Heart left ventricle (tissue), 16 donors: Measurements from ENCODE around the gene TXNDC5. TPM values are rescaled to one million over a fixed set of nuclear protein-coding genes. Genes with fewer than 3 reads are reported as not detected.
A peak's percentile ranks its signal among the peaks of the same experiment; 100 is the strongest.

ENCODE experiments used
- ATAC-seq, 4 donors: fragments of 200-7000 bp; cut with Tn5 transposase; one replicate each; pipeline ENCODE4 v1.9.1; 2020 to 2022; ENCODE audit warnings: moderate library complexity in 4 of 4, mild to moderate bottlenecking in 3 of 4, moderate number of reproducible peaks in 1 of 4
- DNase-seq, 5 donors: peaks; one replicate each; pipeline ENCODE4 v3.0.0-alpha.2; 2020
- H3K27ac ChIP-seq, 12 donors: fragments of 200-600 bp; sonication (generic) in 4 of 12; one replicate each; pipeline versions ENCODE4 v1.5.0 to v1.8.0; 2016 to 2022; ENCODE audit warnings: mild to moderate bottlenecking in 2 of 12
- H3K27me3 ChIP-seq, 9 donors: fragments of 200-600 bp; sonication (generic) in 2 of 9; one replicate each; pipeline versions ENCODE4 v1.5.1 to v1.8.0; 2016 to 2022; ENCODE audit warnings: mild to moderate bottlenecking in 3 of 9
- H3K36me3 ChIP-seq, 9 donors: fragments of 200-600 bp; sonication (generic) in 2 of 9; one replicate each; pipeline versions ENCODE4 v1.5.0 to v1.8.0; 2018 to 2022; ENCODE audit warnings: mild to moderate bottlenecking in 2 of 9
- H3K4me1 ChIP-seq, 12 donors: fragments of 200-600 bp; sonication (generic) in 4 of 12; one replicate each; pipeline versions ENCODE4 v1.5.0 to v1.8.0; 2016 to 2022; ENCODE audit warnings: mild to moderate bottlenecking in 3 of 12
- H3K4me3 ChIP-seq, 12 donors: fragments of 200-600 bp; sonication (generic) in 4 of 12; one replicate each; pipeline versions ENCODE4 v1.5.0 to v1.8.0; 2017 to 2022; ENCODE audit warnings: mild to moderate bottlenecking in 9 of 12, moderate library complexity in 4 of 12
- H3K9me3 ChIP-seq, 12 donors: fragments of 200-600 bp; sonication (generic) in 4 of 12; one replicate each; pipeline versions ENCODE4 v1.5.0 to v1.8.0; 2016 to 2022; ENCODE audit warnings: mild to moderate bottlenecking in 1 of 12
- CTCF ChIP-seq, 12 donors: fragments of 200-600 bp; sonication (generic) in 4 of 12; IDR thresholded peaks; one replicate each; pipeline versions ENCODE4 v1.5.0 to v1.8.0; 2018 to 2022; ENCODE audit warnings: antibody characterized with exemption in 12 of 12, mild to moderate bottlenecking in 5 of 12
- POLR2A ChIP-seq, 2 donors: fragments of 450-650 bp; IDR thresholded peaks; one replicate each; pipeline ENCODE4 v1.6.1; 2017; ENCODE audit warnings: antibody characterized with exemption in 2 of 2, mild to moderate bottlenecking in 2 of 2, moderate library complexity in 2 of 2
- WGBS, 4 donors: extraction: QIAGEN DNeasy Blood & Tissue Kit in 2 of 4; methylation state at CpG; one replicate each; pipeline versions ENCODE4 v1.1.5 to v1.1.7; 2013 to 2018; 5-methylcytosine and 5-hydroxymethylcytosine counted together
- intact Hi-C, 10 donors: fragments of 100-400 bp; cut with DNase I; formaldehyde crosslinking; loops; one replicate each; pipeline versions ENCODE4 v1.11.1 to v1.14.2; 2022
- polyA plus RNA-seq, 2 donors: library from polyadenylated mRNA; stranded (reverse); fragments of 200-250 nt; gene quantifications; one replicate each; pipeline ENCODE4 v1.2.3, GENCODE V29; 2013
- total RNA-seq, 9 donors: library from RNA; depleted of rRNA in 2 of 9; stranded (reverse); fragments of >200 nt in 2 of 9; fragmentation: NEBNext Ultra II Directional in 3 of 9; extraction: Animal tissue kit (Norgen Biotek cat#: 25700) in 3 of 9; gene quantifications; one replicate each; pipeline versions ENCODE4 v1.1.0 to v1.2.4, GENCODE V29; 2016 to 2023
- donor health status: ischemic (EF 13 %, LVEDD 7.1; RV severe dilation, severe dysfunction).
- donor health status: healthy with polysubstance abuse.
- donor health status: DM: no; HTN: yes; CAD: no.
- donor health status: DM: no; HTN: no; CAD: no.
- donor health status: ischemic (EF 25% LVEDD 6.9; RV normal size, moderate dysfunction).
- donor health status: ischemic (EF 25% LVEDD 5.7; RV mildly dilated, moderate dysfunction).
- donor health status: healthy.
- donor health status: DM: yes; HTN: yes; CAD: no.
- donor health status: ischemic (EF 35%, LVEDD 5.7; RV mildly dilated, moderate dysfunction).
- donor health status: nonischemic (EF 11% LVEDD 7.7; RV severe dilation, severe dysfunction).
- donor health status: DM: yes; HTN: yes; CAD: no.
- donor health status: PGD.
- donor health status: ischemic (EF 29% LVEDD 5.4; RV normal size, mild dysfunction).
- donor health status: nonischemic (EF 23%, LVEDD 6.1; RV moderate dilation, normal function).

TXNDC5 gene
- total and polyA plus RNA-seq, 11 donors = 20.3 to 112 (median 43.6) TPM

DNA sequence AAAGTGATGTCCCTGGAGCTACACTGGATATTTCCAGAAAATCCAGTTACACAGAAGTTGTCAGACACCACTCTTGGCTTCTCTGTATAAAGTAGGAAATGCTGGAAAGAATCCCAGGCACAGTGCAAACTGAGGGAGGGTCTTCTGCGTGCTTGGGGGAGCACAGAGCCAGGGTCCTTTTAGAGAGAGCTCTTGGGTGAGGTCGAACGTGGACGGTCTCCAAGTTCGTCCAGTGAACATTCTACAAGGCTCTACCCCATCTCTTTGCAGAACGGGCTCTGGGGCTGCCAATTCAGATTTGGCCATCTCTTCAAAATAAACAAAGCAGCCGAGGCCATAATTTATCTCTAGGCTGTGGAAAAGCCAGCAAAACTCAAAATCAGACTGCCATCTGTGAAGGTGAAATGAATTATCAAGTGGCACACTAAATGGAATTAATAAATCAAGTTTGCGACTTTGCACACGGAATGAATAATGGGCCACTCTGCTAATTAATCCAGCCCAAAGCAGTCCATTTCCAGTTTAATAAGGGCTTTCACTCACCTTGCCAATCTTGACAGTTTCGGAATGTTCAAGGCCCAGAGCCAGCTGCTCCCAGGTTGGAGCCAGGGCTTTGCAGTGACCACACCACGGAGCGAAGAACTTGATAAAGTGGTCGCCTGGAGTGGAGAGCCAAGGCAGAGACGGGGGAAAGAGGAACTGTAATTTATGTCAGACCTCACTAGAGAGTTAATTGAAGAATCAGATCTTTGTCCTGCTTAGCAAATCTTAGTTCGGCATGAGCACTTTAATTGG lies 19.3 kb downstream of the TXNDC5 start:
- ATAC-seq = peak; percentile 44 to 65 (median 54)
- peaks cover 4 to 100% (median 98%) of the 10 kb centered on the region in 9 donors for H3K36me3 ChIP-seq
- 58 to 73% (median 64%) methylated on average over 15 of the region's 15 CpGs for WGBS, 4 donors
- H3K27ac ChIP-seq = no peak overlapping the region
- DNase-seq = no peak
- no peak for TF ChIP-seq CTCF (IDR thresholded peaks at IDR 0.05)
- no peak for TF ChIP-seq POLR2A (IDR thresholded peaks at IDR 0.05)
- no peak overlapping the region for H3K4me3 ChIP-seq
- no peaks in the 10 kb centered on the region for H3K9me3 ChIP-seq
- peaks cover 0 to 14% (median 5%) of the 10 kb centered on the region in 12 donors for H3K4me1 ChIP-seq
- H3K27me3 ChIP-seq = no peaks in the 10 kb centered on the region
- intact Hi-C loops = loop anchor here in 1 of 10 donors (10.0 kb wide), 1 partner anchor 166 kb away; the partner anchor contains the start of gene BMP6

- TF ChIP-seq CTCF (IDR thresholded peaks at IDR 0.05) = no peak
- no peak for TF ChIP-seq POLR2A (IDR thresholded peaks at IDR 0.05)
- ATAC-seq = no peak
Measured at GRCh38 chr6:7888587-7889357, 21.8 kb downstream of the TXNDC5 start.

DNA sequence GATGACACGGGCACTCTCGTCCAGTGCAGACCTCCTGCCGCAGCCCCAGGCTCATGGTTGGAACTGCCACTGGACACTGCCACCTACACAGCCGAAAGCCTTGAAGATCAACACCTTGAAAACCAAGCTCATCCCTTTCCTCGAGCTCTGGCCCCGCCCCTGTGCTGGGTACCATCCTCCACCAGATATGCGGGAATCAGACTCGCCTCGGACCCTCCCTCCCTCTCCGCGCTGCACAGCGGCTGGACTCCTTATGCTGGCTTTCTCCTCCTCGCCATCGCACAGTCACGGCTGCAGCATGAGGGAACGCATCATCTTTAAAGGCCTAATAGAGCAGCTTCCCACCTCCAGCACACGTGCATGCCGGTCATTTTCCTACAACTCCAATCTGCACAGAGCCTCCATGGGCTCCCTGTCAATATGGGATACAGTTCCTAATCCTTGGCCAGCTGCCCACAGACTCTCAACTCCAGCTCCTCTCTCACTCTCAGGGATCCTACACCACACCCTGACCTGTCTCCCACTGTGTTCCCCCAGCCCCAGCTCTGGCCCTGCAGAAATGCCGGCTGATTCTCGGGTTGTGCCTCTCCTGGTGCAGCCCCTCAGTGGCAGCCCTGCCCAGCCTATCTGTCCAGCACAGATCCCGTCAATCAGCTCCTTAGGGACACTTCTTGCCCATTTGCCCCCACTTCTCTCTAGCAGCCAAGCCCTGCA lies 23.2 kb downstream of the TXNDC5 start:
- no peak for ATAC-seq
- WGBS, 4 donors = 95 to 98% (median 97%) methylated on average over 20 to 21 of the region's 21 CpGs
- no peak overlapping the region for H3K4me3 ChIP-seq
- peaks cover 7 to 100% (median 98%) of the 10 kb centered on the region in 9 donors for H3K36me3 ChIP-seq
- peaks cover 0 to 14% (median 5%) of the 10 kb centered on the region in 12 donors for H3K4me1 ChIP-seq
- no peak overlapping the region for H3K27ac ChIP-seq
- intact Hi-C loops = no loop called here
- no peak for TF ChIP-seq CTCF (IDR thresholded peaks at IDR 0.05)
- no peak for TF ChIP-seq POLR2A (IDR thresholded peaks at IDR 0.05)
- DNase-seq = no peak
- no peaks in the 10 kb centered on the region for H3K27me3 ChIP-seq
- no peaks in the 10 kb centered on the region for H3K9me3 ChIP-seq

More at GRCh38 chr6:7888587-7889357, 21.8 kb downstream of the TXNDC5 start:
- no peak overlapping the region for H3K27ac ChIP-seq
- WGBS, 4 donors = 91 to 94% (median 92%) methylated on average over 25 of the region's 25 CpGs
- peaks cover 4 to 100% (median 98%) of the 10 kb centered on the region in 9 donors for H3K36me3 ChIP-seq
- H3K9me3 ChIP-seq = no peaks in the 10 kb centered on the region
- H3K4me1 ChIP-seq = peaks cover 0 to 14% (median 5%) of the 10 kb centered on the region in 12 donors
- H3K4me3 ChIP-seq = no peak overlapping the region
- intact Hi-C loops = no loop called here
- H3K27me3 ChIP-seq = no peaks in the 10 kb centered on the region
- no peak for DNase-seq
